Umbilical cord (tissue), 2 donors: ENCODE measurements around the gene CDK5R1. TPM values are rescaled to one million over a fixed set of nuclear protein-coding genes. Genes with fewer than 3 reads are reported as not detected.

Experiments
- DNase-seq: peaks from one replicate; pipeline ENCODE4 v3.0.0-alpha.2; 2015; ENCODE audit warnings: low spot score
- total RNA-seq: library from RNA; depleted of rRNA; stranded (reverse); fragments of >200 nt; gene quantifications from one replicate; pipeline ENCODE4 v1.2.3, GENCODE V29; 2014; ENCODE audit warnings: low replicate concordance; ENCODE audit not compliant: insufficient read depth

The CDK5R1 gene
- total RNA-seq, 1 donor from 2014 or later, result 0.72 TPM

DNA sequence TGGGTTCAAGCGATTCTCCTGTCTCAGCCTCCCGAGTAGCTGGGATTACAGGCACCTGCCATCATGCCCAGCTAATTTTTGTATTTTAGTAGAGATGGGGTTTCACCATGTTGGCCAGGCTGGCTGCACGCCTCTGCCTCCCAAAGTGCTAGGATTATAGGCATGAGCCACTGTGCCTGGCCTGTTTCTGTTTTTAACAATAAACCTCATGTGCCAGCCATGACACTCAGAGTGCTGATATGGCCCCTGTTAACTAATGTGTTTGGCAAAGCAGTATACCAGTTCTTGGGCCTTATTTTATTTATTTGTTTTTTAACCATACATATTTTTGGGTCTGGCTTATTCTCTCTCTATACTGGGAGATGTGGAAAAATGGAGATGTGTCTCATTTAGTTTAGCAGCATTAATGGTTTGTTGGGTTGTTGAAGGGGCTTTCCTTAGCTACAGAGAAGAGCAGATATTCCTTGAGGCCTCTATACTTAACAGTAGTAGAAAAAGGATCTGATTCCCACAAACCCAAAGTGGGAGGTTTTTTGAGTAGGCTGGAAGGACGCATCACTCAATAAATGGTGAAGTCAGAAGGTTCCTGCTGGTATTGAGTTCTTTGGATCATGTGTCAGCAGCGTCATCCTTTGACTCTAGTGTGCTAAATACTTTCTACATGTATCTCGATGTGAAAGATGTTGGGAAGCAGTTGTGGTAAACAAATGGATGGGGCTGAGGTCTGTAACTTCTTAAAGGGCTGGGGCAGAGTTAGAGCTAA is 16.2 kb upstream of the CDK5R1 start:
- no peak for DNase-seq

DNA sequence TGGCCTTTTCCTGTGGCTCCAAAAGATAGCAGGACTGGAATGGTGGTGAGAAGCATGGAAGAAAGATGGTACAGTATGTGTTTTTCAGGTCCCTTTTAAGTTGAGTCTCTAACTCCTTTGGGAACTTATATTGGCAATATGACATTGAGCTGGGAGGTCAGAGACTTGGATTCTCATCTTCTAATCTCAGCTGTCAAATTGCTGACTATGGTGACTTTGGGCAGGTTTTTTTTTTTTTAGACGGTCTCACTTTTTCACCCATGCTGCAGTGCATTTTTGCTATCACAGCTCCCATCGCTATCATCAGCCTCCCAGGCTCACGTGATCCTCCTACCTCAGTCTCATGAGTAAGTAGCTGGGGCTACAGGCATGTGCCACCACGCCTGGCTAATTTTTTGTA is 15.1 kb upstream of the CDK5R1 start:
- no peak for DNase-seq

DNA sequence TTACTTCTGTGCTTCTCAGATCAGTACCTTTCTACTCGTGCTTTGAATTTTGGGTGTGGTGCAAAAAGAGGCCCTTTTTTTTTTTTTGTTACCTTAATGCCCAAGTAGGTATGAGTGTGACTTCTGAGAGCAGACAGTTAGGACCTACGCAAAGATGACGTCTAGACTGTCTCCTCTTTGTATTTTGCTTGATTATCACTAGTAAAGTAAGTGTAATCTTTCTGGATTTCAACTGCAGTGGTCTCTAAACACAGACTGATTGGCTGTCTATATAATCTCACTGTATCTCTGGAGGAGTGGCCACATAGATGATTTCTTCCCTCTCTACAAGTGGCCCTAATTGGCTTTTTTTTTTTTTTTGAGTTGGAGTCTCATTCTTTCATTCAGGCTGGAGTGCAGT is 11.5 kb upstream of the CDK5R1 start:
- no peak for DNase-seq

DNA sequence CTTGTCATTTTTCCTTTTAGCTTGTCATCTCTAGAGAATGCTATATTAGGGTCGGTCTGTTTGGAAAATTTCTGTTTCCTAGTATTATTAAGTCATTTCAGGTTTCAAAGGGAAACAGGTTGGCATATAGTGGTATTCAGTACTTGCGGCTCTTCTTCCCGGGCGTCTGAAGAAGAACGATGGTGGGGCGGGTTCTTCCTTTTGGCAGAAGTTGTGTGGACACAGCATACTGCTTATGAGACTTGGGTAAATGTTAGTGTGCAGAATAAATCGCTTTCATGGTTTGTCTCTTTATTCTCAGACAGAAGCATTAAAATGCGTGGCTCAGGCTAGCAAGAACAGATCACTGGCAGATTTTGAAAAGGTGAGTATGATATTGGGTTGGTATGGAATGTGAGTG is 9.6 kb upstream of the CDK5R1 start:
- DNase-seq, result no peak

DNA sequence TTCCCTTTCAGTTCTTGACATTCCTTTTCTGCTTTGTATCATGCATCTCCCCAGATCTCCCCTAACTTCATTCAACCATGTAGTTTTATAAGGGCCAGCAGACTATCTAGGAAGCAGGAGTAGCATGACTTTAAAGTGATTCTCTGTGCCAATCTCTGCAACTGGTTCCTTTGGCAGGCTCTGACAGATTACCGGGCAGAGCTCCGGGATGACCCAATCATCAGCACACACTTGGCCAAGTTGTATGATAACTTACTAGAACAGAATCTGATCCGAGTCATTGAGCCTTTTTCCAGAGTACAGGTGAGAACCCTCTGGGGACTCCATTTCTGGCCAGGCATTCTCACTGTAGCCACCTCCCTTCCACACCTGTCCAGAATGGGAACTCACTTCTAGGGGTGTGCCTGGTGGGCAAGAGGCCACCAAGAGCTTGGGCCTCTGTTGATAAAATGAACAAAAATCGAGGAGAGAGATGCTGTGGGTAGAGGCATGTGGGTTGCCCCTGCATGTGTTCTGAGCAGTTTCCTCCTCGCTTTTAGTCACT is 7.6 kb upstream of the CDK5R1 start:
- no peak for DNase-seq

DNA sequence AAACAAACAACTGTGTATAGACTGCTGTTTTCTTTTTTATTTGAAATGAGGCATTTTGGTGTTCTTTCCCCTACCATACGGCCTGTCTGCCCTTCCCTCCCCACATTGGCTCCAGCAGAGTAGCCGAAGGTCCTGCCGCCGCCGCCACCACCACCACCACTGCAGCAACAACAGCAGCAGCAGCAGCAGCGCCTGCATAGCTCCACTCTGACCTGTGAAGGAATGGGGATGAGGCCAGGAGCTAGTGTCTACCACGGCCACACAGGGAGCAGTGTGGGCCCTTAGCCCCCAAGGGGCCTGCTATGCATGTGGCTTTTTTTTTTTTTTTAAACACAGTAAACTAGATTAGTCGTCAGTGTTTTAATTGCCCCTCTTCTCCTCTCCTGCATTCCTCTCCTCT is 5.6 kb upstream of the CDK5R1 start:
- DNase-seq, result no peak

DNA sequence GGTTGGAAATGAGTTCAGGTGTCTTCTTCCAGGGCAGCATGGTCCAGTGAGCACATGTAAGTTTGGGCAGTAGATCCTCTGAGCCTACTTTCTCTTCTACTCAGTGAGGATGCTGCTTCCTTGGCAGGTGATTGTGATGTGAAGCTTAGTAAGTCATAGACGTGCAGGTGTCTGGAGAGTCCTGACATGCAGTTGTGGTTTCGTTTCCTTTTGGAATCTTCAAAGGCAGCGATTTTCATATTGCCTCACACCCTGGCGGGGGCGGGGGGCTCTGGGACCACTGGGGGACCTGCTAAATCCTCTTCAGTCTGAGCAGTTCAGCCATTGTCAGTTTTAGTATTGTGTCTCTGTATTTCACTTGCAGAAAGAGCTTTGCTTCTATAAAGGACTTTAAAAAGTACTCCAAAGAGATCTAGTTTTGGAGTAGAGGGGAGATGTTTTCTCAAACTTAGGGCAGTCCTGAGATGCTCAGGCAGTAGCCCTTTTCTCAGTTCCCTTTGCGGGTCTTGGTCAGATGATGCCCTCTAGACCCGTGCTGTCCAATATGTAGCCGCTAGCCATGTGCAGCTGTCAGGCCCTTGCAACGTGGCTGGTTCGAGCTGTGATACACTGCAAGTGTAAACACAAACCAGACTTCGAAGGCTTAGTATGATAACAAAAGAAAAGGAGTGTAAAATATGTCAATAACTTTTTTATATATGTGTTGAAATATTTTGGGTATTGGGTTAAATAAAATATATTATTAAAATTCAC is 4.0 kb upstream of the CDK5R1 start:
- no peak for DNase-seq

DNA sequence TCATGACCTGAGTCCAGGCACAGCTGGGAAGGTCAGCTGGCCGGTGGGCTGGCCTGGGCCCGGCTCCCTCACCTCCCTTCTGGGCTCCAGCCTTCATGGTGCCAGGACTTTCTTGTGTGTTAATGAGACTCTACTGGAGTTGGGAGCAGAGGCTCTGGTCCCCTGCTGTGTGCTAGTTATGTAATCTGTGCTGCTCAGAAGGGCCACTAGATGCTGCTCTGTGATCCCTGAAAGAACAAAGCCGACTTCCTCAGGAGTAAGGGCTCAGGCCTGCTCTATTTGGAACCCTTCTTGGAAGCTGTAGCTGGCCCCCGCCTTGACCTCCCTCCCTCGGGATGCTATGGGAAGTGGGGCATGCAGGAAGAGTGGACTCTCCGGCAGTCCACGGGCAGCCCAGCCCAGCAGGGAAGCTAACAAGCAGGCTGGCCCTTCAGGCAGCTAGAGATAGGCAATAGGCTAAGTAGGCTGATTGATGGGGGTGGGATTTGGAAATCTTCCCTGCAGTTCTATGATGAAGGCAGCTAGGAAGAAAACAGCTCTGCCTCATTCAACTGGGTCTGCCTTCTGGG is 3.3 kb upstream of the CDK5R1 start:
- DNase-seq, result peak; percentile 63

DNA sequence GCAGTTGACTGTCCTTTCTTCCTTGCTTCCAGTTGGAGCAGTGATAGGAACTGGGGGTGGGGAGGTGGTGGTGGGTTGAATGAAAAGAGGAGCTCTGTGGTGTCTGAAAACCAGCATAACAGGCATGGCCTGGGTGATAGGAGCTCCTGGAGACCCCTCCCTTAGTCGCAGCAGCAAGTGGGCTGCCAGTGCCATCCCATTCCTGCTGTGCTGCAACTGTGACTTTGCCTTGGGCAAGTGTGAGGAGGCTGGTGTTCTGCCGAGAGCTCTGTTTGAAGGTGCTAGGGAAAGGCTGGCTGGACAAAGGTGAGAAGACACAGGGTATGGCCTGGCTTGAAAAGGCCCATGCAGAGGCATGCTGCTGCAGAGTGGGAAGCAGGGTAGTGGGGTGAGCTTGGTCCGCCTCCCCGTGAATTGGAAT is 2.7 kb upstream of the CDK5R1 start:
- no peak for DNase-seq

DNA sequence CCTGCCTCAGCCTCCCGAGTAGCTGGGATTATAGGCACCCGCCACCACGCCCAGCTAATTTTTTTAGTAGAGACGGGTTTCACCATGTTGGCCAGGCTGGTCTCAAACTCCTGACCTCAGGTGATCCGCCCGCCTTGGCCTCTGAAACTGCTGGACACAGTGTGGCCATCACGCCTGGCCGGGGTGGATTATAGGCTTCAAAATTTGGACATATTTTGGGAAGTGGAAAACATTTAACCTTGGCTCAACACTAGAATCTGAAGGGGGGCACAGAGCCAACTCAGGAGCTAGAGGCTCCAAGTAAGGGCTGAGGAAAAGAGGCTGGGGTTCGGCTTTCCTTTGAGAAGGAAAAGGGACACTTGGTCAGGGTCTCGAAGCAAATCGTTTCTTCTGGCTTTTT is 2.2 kb upstream of the CDK5R1 start:
- no peak for DNase-seq

DNA sequence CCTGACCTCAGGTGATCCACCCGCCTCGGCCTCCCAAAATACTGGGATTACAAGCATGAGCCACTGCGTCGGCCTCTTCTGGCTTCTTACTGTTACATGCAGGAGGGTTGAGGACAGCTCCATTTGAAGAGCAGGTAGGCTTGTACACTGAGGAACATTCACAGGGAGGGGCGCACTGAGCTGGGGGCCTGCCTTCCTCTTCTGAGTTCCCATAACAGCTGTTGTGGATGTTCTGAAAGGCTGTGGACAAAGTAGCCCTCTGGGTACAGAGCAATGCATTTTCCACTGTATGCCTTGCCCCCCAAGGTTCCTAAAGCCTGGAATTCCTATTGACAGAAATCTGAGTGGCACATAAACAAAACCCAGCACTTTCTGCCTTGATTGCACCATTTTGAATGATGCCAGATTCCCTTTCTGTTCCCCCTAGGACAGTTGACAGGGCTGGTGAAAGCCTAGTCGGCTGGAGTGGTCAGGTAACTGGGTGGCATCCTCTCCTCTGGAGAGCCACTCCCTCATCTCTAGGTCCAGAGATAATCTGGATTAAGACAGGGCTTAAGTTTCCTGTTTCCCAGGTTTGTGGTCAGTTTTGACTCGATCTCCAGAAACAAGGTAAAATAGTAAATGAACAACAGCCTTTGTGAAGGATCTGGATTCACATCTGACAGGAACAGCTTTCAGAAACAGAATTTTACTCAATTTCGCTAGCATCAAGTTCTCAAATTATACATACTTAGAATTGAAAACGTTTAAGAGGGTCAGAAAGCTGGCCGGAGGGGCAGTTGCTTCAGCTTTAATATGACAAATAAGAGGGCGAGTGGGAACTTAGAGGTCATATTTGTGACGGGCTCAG is 1.3 kb upstream of the CDK5R1 start:
- no peak for DNase-seq

DNA sequence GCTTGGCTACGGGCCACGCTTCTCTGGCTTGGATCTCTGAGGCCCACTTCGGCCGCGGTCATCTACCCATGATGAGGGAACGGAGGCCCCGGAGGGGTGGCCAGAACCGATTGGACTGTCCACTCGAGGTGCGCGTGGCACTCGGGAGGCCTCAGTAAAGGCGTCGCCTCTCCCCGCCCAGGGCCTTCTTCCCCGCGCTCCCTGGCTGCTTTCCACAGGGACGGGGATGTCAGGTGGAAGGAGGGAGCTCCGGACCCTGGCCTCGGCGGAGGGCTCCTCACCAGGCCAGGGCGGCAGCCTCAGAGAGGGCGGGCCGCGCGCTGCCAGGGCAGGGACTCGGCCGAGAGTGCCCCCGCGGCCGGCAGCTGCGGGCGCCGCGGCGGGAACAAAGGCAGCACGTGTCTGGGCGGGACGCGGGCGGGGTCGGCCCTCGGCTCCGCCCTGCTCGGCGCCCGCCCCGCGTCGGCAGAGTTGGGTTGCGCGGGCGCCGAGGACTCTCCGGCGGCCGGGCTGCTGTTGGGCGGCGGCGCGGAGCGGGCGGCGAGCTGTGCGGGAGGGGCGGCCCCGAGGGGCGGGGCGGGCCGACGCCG is 587 bp upstream of the CDK5R1 start:
- peak; percentile 75 for DNase-seq

DNA sequence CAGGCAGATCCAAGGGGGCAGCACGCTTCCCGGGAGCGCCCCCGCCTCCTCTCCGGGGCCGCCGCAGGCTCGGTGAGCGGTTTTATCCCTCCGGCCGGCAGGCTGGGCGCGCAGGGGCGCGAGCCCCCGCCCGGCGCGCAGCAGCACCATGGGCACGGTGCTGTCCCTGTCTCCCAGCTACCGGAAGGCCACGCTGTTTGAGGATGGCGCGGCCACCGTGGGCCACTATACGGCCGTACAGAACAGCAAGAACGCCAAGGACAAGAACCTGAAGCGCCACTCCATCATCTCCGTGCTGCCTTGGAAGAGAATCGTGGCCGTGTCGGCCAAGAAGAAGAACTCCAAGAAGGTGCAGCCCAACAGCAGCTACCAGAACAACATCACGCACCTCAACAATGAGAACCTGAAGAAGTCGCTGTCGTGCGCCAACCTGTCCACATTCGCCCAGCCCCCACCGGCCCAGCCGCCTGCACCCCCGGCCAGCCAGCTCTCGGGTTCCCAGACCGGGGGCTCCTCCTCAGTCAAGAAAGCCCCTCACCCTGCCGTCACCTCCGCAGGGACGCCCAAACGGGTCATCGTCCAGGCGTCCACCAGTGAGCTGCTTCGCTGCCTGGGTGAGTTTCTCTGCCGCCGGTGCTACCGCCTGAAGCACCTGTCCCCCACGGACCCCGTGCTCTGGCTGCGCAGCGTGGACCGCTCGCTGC is 832 bp downstream of the CDK5R1 start:
- no peak for DNase-seq

DNA sequence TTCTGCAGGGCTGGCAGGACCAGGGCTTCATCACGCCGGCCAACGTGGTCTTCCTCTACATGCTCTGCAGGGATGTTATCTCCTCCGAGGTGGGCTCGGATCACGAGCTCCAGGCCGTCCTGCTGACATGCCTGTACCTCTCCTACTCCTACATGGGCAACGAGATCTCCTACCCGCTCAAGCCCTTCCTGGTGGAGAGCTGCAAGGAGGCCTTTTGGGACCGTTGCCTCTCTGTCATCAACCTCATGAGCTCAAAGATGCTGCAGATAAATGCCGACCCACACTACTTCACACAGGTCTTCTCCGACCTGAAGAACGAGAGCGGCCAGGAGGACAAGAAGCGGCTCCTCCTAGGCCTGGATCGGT is 1.4 kb downstream of the CDK5R1 start:
- no peak for DNase-seq

DNA sequence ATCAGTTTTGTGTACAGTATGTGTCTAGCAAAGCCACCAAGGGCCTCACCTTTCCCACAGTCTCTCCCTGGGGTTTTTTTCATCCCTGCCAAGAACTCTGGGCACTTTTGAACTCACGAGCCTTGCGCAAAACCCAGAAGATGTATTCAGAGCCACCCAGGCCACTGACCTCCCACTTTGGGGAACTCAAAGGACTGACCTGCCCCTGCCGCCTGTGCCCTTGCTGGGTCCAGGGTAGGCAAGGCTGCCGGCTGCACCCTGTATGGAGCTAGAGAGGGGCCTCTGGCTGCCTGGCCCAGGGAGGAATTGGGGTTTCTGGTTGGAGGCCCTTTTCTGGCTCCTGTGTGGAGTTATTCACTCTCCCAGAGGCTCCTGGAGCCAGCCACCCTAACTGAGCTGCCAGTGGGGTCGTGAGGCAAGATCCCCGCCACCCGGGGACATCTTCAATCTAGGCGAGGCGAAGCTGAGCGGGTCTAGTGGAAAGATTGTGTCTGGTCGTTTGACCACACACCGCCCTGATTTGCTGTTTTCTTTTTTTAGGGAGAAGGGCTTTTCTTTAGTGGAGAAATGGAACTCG is 1.9 kb downstream of the CDK5R1 start:
- DNase-seq, result no peak

DNA sequence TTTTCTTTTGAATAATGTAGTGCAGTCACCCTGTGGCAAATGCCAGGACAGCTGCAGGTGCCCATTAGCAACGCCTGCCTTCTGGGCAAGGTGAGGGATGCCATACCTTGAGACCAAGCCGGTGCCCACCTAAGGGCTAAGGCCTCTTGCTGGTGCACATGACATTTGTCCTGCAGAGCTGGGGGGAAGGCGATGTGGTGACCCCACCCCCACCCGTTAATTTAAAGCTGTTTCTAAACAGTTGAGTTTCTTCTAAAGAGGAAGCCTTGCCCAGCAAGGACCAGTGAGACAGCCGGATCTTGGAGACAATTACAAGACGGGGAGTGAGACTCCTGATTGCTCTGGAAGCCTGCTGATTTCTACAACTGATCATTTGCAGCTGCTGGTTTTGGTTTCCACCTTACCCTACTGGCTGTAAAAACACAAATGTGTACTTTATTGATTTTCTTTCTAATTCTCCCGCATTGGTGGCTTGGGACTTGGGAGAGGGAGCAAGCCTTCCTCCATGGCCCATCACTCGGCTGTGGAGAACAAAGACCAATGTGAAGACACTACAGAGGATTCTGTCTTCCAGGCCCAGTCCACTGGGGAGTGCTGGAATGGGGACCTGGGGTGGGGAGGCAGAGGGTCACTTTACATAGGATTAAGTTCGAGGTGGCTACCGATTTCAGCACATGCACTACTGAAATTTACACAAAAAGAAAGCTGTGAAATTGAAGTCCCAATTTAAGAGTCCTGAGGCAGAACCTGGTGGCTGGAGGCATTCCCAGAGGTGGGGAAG is 2.7 kb downstream of the CDK5R1 start:
- DNase-seq, result no peak

DNA sequence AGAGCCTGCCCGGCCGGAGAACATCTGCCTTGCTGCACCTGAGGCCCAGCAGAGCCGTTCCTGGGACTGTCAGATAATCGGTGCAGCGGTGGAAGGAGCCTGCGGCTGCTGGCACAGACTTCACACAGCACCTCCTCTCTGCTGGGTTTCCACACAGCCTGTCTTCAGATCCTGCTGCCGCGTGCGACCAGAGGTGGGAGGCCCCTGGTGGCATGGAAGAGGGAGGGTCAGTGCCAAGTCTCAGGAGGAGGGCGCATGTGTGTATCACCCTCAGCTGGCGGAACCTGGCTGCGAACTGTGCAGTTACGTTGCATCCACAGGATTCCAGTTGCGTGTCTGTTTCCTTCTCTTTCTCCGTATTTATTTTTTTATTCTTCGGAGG is 3.3 kb downstream of the CDK5R1 start:
- no peak for DNase-seq

DNA sequence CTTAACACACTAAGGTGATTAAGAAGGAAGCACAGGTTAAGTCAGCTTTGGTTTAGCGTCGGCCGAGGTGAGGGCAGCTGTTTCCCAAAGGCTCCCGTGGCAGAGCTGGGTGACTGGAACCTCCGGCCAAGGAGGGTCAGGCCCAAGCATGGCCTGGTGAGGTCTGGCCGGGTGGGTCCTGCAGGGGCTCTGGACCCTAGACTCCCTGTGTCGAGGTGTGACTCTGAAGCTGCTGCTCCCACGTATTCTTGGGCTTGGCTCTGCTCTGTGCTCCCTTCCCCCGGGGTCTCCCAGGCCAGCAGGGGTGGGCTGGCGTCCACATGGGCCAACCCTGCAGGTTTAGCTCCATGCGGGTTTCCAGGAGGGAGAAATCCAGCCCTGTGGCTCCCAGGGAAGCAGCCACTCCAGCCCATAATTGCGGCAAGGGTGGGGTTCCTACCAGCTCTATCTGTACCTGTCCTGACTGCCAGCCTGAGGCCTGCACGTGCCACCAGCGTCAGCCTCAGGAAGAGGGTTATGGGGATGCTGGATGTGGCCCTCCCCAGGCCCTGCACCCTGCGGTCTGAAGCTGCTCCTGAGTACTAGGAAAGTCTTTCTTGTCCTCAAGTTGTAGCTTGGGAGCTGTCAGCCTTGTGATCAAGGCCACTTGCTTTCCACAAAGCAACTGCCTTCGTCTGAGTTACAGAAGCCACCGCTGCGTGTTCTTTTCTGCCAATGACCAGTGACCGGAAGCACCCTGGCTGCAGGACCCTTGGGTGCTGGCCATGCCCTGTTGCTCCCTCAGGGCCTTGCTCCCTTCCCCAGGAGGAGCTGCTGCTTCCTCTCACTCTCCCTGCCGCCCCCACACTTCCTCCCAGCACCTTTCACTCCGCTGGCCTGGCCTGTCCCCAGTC is 4.8 kb downstream of the CDK5R1 start:
- no peak for DNase-seq

DNA sequence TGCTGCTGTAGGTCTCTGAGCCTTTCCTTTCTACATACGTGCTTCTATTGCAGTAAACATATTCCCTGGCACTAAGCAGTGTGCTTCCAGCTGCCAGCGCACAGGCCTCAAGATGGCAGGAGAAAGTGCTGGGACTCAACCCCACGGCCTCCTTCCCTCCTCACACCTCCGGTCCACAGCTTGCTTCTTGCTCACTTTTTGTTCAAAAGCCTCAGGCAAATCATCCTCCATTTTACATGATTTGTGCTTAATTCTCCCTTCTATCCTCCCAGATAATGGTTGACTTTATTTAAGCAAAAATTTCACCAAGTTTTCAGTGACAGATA is 5.4 kb downstream of the CDK5R1 start:
- DNase-seq, result no peak
